RPMI7951 (cell line): ENCODE data around the gene PRPF38B. TPM values are rescaled to one million over a fixed set of nuclear protein-coding genes. Genes with fewer than 3 reads are reported as not detected.
A peak's percentile ranks its signal among the peaks of the same experiment; 100 is the strongest.
"Not testable (repeated sequence)": the region's sequence is repeated elsewhere in the genome, so short reads cannot be mapped to it uniquely, and the experiment has no call there.

ENCODE experiments used
- DNase-seq: peaks from one replicate; pipeline ENCODE4 v3.0.0-alpha.2; 2012; ENCODE audit warnings: low read depth
- total RNA-seq: library from RNA; depleted of rRNA; stranded (reverse); fragments of >200 nt; shearing (Covaris generic); gene quantifications from 2 replicates; pipeline ENCODE4 v1.2.3, GENCODE V29; 2014

The PRPF38B gene
- total RNA-seq, 1 experiment from 2014 or later, result 16.0 TPM

GRCh38 chr1:108679586-108680213 lies 12.4 kb upstream of the PRPF38B start:
- DNase-seq, result no peak

GRCh38 chr1:108681701-108682100 lies 10.4 kb upstream of the PRPF38B start:
- not testable (repeated sequence) for DNase-seq

GRCh38 chr1:108685529-108685928 lies 6.6 kb upstream of the PRPF38B start:
- no peak for DNase-seq

- DNase-seq, result peak; percentile 35
These were observed 5.3 kb upstream of the PRPF38B start for GRCh38 chr1:108686614-108687313.

GRCh38 chr1:108691128-108691941 lies 775 bp upstream of the PRPF38B start:
- DNase-seq, result peak; percentile 50

- DNase-seq, result peak; percentile 68
These were observed 880 bp downstream of the PRPF38B start for GRCh38 chr1:108692724-108693655.

GRCh38 chr1:108695535-108695934 lies 3.4 kb downstream of the PRPF38B start:
- no peak for DNase-seq

GRCh38 chr1:108699375-108700332 lies 7.5 kb downstream of the PRPF38B start:
- no peak for DNase-seq

GRCh38 chr1:108701176-108701849 lies 9.2 kb downstream of the PRPF38B start:
- DNase-seq, result no peak

- DNase-seq, result not testable (repeated sequence)
These were observed 10.0 kb downstream of the PRPF38B start for GRCh38 chr1:108702109-108702508.

GRCh38 chr1:108703939-108704338 lies 11.8 kb downstream of the PRPF38B start:
- peak; percentile 24 for DNase-seq

- peak; percentile 65 for DNase-seq
These were observed 12.4 kb downstream of the PRPF38B start for GRCh38 chr1:108704496-108704895.

GRCh38 chr1:108706643-108707042 lies 14.5 kb downstream of the PRPF38B start:
- DNase-seq, result no peak

- DNase-seq, result peak; percentile 53
These were observed 16.9 kb downstream of the PRPF38B start for GRCh38 chr1:108708691-108709660.

GRCh38 chr1:108712606-108713150 lies 20.6 kb downstream of the PRPF38B start, which contains the start of gene FNDC7:
Gene FNDC7 (plus strand): TSS chr1:108712908. CDS start chr1:108712934, 26 bp downstream.
- no peak for DNase-seq

GRCh38 chr1:108715932-108716331 lies 23.8 kb downstream of the PRPF38B start:
- no peak for DNase-seq

- DNase-seq, result no peak
These were observed 24.5 kb downstream of the PRPF38B start for GRCh38 chr1:108716437-108717230.
